Cardiac fibroblast (primary cell): ENCODE measurements around the gene SPEM1.
"Not testable (repeated sequence)": the region's sequence is repeated elsewhere in the genome, so short reads cannot be mapped to it uniquely, and the experiment has no call there.

Experiments used
- DNase-seq, 2 donors: peaks; one replicate each; pipeline versions ENCODE4 v3.0.0 to v3.0.0-alpha.2; 2010; ENCODE audit warnings: low read depth in 2 of 2
- H3K4me3 ChIP-seq, 2 donors: replicated peaks in 1 of 2; 1 replicate in 1 of 2; 2 replicates in 1 of 2; pipeline ENCODE4 v1.5.1; 2011; ENCODE audit warnings: low read depth in 2 of 2, low read length in 2 of 2, mild to moderate bottlenecking in 2 of 2, moderate library complexity in 1 of 2
- CTCF ChIP-seq: IDR thresholded peaks from one replicate; pipeline ENCODE4 v1.5.1; 2011; ENCODE audit warnings: low read depth, mild to moderate bottlenecking, low read length, inconsistent platforms

The SPEM1 gene

GRCh38 chr17:7468804-7469389 lies 48.8 kb downstream of the SPEM1 start:
- TF ChIP-seq CTCF: no peak
- DNase-seq: no peak
- H3K4me3 ChIP-seq: no peak overlapping the region

GRCh38 chr17:7469843-7470242 lies 49.7 kb downstream of the SPEM1 start:
- not testable (repeated sequence) for H3K4me3 ChIP-seq, DNase-seq

- not testable (repeated sequence) for DNase-seq, H3K4me3 ChIP-seq
These were observed 50.4 kb downstream of the SPEM1 start for GRCh38 chr17:7470457-7470973.
